Measurements from ENCODE around the gene SEMA3F. TPM values are rescaled to one million over a fixed set of nuclear protein-coding genes. Genes with fewer than 3 reads are reported as not detected.

SEMA3F gene
- total RNA-seq, 1 donor from 2014 or later = 9.4 TPM

GRCh38 chr3:50130436-50130835 lies 24.7 kb upstream of the SEMA3F start:
- DNase-seq (ENCODE audit: low spot score in 2 of 2) (no peak), FAIRE-seq (no peak)

- DNase-seq (ENCODE audit: low spot score in 2 of 2) (no peak), FAIRE-seq (no peak)
These were observed 22.5 kb upstream of the SEMA3F start for GRCh38 chr3:50132421-50133282.

GRCh38 chr3:50133283-50133615 lies 21.9 kb upstream of the SEMA3F start:
- FAIRE-seq = no peak
- no peak for DNase-seq (ENCODE audit: low spot score in 2 of 2)

GRCh38 chr3:50134367-50134766 lies 20.8 kb upstream of the SEMA3F start:
- FAIRE-seq (no peak), DNase-seq (ENCODE audit: low spot score in 2 of 2) (no peak)

GRCh38 chr3:50135964-50136363 lies 19.2 kb upstream of the SEMA3F start:
- DNase-seq (ENCODE audit: low spot score in 2 of 2) (no peak), FAIRE-seq (no peak)

GRCh38 chr3:50136714-50137405 lies 18.3 kb upstream of the SEMA3F start:
- DNase-seq (ENCODE audit: low spot score in 2 of 2) (no peak), FAIRE-seq (no peak)

GRCh38 chr3:50137531-50137930 lies 17.6 kb upstream of the SEMA3F start:
- FAIRE-seq = no peak
- no peak for DNase-seq (ENCODE audit: low spot score in 2 of 2)

- no peak for FAIRE-seq
These were observed 16.6 kb upstream of the SEMA3F start for GRCh38 chr3:50138266-50139200.

GRCh38 chr3:50139308-50139707 lies 15.8 kb upstream of the SEMA3F start:
- DNase-seq (ENCODE audit: low spot score in 2 of 2) (no peak), FAIRE-seq (no peak)

More at GRCh38 chr3:50138266-50139200, 16.6 kb upstream of the SEMA3F start:
- no peak for DNase-seq (ENCODE audit: low spot score in 2 of 2)

- FAIRE-seq (no peak), DNase-seq (ENCODE audit: low spot score in 2 of 2) (no peak)
These were observed 15.3 kb upstream of the SEMA3F start for GRCh38 chr3:50139718-50140423.

- FAIRE-seq (no peak), DNase-seq (ENCODE audit: low spot score in 2 of 2) (no peak)
These were observed 14.1 kb upstream of the SEMA3F start for GRCh38 chr3:50140990-50141389.

GRCh38 chr3:50146316-50146901 lies 8.7 kb upstream of the SEMA3F start:
- DNase-seq (ENCODE audit: low spot score in 2 of 2) = no peak
- no peak for FAIRE-seq

- DNase-seq (ENCODE audit: low spot score in 2 of 2) (no peak), FAIRE-seq (no peak)
These were observed 8.1 kb upstream of the SEMA3F start for GRCh38 chr3:50147016-50147415.

GRCh38 chr3:50147447-50147846 lies 7.7 kb upstream of the SEMA3F start:
- no peak for DNase-seq (ENCODE audit: low spot score in 2 of 2)
- no peak for FAIRE-seq

GRCh38 chr3:50147861-50148260 lies 7.3 kb upstream of the SEMA3F start:
- FAIRE-seq (no peak), DNase-seq (ENCODE audit: low spot score in 2 of 2) (no peak)

GRCh38 chr3:50150404-50150750 lies 4.7 kb upstream of the SEMA3F start:
- no peak for FAIRE-seq

GRCh38 chr3:50150863-50151686 lies 4.0 kb upstream of the SEMA3F start:
- DNase-seq (ENCODE audit: low spot score in 2 of 2) = no peak
- no peak for FAIRE-seq

More at GRCh38 chr3:50150404-50150750, 4.7 kb upstream of the SEMA3F start:
- DNase-seq (ENCODE audit: low spot score in 2 of 2) = no peak

GRCh38 chr3:50151728-50152127 lies 3.4 kb upstream of the SEMA3F start:
- no peak for FAIRE-seq

More at GRCh38 chr3:50151728-50152127, 3.4 kb upstream of the SEMA3F start:
- no peak for DNase-seq (ENCODE audit: low spot score in 2 of 2)

All from frontal cortex (tissue), 4 donors.